PC-3 (cell line): ENCODE measurements around the gene CCDC142. TPM values are rescaled to one million over a fixed set of nuclear protein-coding genes. Genes with fewer than 3 reads are reported as not detected.

Experiments used
- ATAC-seq: fragments of 200-7000 bp; cut with Tn5 transposase; 2 replicates; pipeline ENCODE4 v1.9.1; 2020; ENCODE audit warnings: mild to moderate bottlenecking, moderate library complexity
- BruUV-seq: library from RNA; stranded (reverse); fragments of 400-500 nt; replicated peaks from 2 replicates; lab custom pipeline; 2021; lab: Mats Ljungman, UMichigan
- CTCF ChIA-PET: fragments of 300-600 bp; sonication (Branson Sonifier 250); formaldehyde crosslinking; loops from one replicate; lab custom pipeline; 2022; ENCODE audit warnings: antibody characterized with exemption; lab: Charles Lee
- POLR2A ChIA-PET: fragments of 300-600 bp; sonication (Branson Sonifier 250); formaldehyde crosslinking; loops from one replicate; lab custom pipeline; 2022; ENCODE audit warnings: antibody characterized with exemption; ENCODE audit not compliant: unreplicated experiment; lab: Charles Lee
- DNase-seq: peaks from one replicate; pipeline ENCODE4 v3.0.0-alpha.2; 2015
- H2AFZ ChIP-seq: fragments of 300-600 bp; sonication (generic); 2 replicates; pipeline ENCODE4 v1.6.0; 2016; ENCODE audit warnings: antibody characterized with exemption, low read length
- H3F3A ChIP-seq: fragments of 300-600 bp; sonication (generic); one replicate; pipeline ENCODE4 v1.6.0; 2017; ENCODE audit warnings: antibody characterized with exemption, low read length, control low read depth, mild to moderate bottlenecking; ENCODE audit not compliant: unreplicated experiment
- H3K27ac ChIP-seq: fragments of 300-600 bp; sonication (generic); 2 replicates; pipeline ENCODE4 v1.5.1; 2016; ENCODE audit warnings: mild to moderate bottlenecking, low read length
- H3K27me3 ChIP-seq: fragments of 300-600 bp; sonication (generic); 2 replicates; pipeline ENCODE4 v1.6.1; 2016; ENCODE audit warnings: low read length, mixed read lengths
- H3K36me3 ChIP-seq: fragments of 300-600 bp; sonication (generic); 2 replicates; pipeline ENCODE4 v1.6.1; 2016; ENCODE audit warnings: low read depth, mixed run types, low read length, mixed read lengths
- H3K4me1 ChIP-seq: fragments of 300-600 bp; sonication (generic); 2 replicates; pipeline ENCODE4 v1.5.1; 2016; ENCODE audit warnings: low read length; ENCODE audit not compliant: insufficient read depth
- H3K4me2 ChIP-seq: fragments of 300-600 bp; sonication (generic); 2 replicates; pipeline ENCODE4 v1.6.0; 2016; ENCODE audit warnings: low read length
- H3K4me3 ChIP-seq: fragments of 300-600 bp; sonication (generic); 2 replicates; pipeline ENCODE4 v1.5.1; 2016; ENCODE audit warnings: mild to moderate bottlenecking, low read length, mixed read lengths
- H3K79me2 ChIP-seq: fragments of 300-600 bp; sonication (generic); 2 replicates; pipeline ENCODE4 v1.6.1; 2017; ENCODE audit warnings: low read length, mixed read lengths
- H3K9ac ChIP-seq: fragments of 300-600 bp; sonication (generic); 2 replicates; pipeline ENCODE4 v1.6.0; 2016; ENCODE audit warnings: mild to moderate bottlenecking, low read length
- H3K9me2 ChIP-seq: fragments of 300-600 bp; sonication (generic); replicated peaks from 2 replicates; pipeline ENCODE4 v1.6.1; 2016; ENCODE audit warnings: mixed run types, low read length, mixed read lengths
- H3K9me3 ChIP-seq: fragments of 300-600 bp; sonication (generic); 2 replicates; pipeline ENCODE4 v1.6.1; 2016; ENCODE audit warnings: low read length, mixed read lengths
- H4K20me1 ChIP-seq: fragments of 300-600 bp; sonication (generic); 2 replicates; pipeline ENCODE4 v1.6.1; 2016; ENCODE audit warnings: low read length, mixed read lengths
- EZH2 ChIP-seq: fragments of 300-600 bp; sonication (generic); IDR thresholded peaks from one replicate; pipeline ENCODE4 v1.6.1; 2017; ENCODE audit warnings: antibody characterized with exemption, mild to moderate bottlenecking, low read length; ENCODE audit not compliant: unreplicated experiment
- EZH2phosphoT487 ChIP-seq: fragments of 300-600 bp; sonication (generic); IDR thresholded peaks from 2 replicates; pipeline ENCODE4 v1.6.1; 2018; ENCODE audit warnings: mild to moderate bottlenecking, antibody characterized with exemption, low read length, borderline replicate concordance
- intact Hi-C: fragments of 100-400 bp; cut with micrococcal nuclease; formaldehyde crosslinking; loops from 2 replicates; pipeline ENCODE4 v1.9.0; 2023
- total RNA-seq: library from RNA; depleted of rRNA; stranded (reverse); fragments of >200 nt; gene quantifications from 2 replicates; pipeline ENCODE4 v1.2.3, GENCODE V29; 2014; rRNA removed
- TF ChIP-seq, protein P1 (sequence below): fragments of 300-600 bp; sonication (generic); conservative IDR thresholded peaks from 2 replicates; pipeline ENCODE4 v1.5.1; 2017; ENCODE audit warnings: antibody characterized with exemption, low read depth, mild to moderate bottlenecking, low read length

The CCDC142 gene
- total RNA-seq, 1 experiment from 2014 or later, result 14.7 TPM

- TF ChIP-seq EZH2phosphoT487 (no peak), EZH2 (no peak)
- TF ChIP-seq, protein P1, sequence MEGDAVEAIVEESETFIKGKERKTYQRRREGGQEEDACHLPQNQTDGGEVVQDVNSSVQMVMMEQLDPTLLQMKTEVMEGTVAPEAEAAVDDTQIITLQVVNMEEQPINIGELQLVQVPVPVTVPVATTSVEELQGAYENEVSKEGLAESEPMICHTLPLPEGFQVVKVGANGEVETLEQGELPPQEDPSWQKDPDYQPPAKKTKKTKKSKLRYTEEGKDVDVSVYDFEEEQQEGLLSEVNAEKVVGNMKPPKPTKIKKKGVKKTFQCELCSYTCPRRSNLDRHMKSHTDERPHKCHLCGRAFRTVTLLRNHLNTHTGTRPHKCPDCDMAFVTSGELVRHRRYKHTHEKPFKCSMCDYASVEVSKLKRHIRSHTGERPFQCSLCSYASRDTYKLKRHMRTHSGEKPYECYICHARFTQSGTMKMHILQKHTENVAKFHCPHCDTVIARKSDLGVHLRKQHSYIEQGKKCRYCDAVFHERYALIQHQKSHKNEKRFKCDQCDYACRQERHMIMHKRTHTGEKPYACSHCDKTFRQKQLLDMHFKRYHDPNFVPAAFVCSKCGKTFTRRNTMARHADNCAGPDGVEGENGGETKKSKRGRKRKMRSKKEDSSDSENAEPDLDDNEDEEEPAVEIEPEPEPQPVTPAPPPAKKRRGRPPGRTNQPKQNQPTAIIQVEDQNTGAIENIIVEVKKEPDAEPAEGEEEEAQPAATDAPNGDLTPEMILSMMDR, result no peak
- Histone ChIP-seq H3K27ac (no peak overlapping the region), H3K4me2 (no peak overlapping the region), H3K4me3 (no peak overlapping the region), H3K79me2 (no peaks in the 10 kb centered on the region), H3F3A (no peaks in the 10 kb centered on the region), H3K9me2 (no peaks in the 10 kb centered on the region), H3K9ac (no peak overlapping the region), H3K9me3 (no peaks in the 10 kb centered on the region), H3K36me3 (peaks cover 24% of the 10 kb centered on the region; the same call in 1 of the 2 replicates), H4K20me1 (no peaks in the 10 kb centered on the region), H3K4me1 (peaks cover 6% of the 10 kb centered on the region; the same call in 1 of the 2 replicates), H2AFZ (no peak overlapping the region), H3K27me3 (no peaks in the 10 kb centered on the region)
- DNase-seq (peak; percentile 11), ATAC-seq (no peak)
- ChIA-PET POLR2A (no interaction called here), CTCF (no interaction called here)
- intact Hi-C loops, result no loop called here
- BruUV-seq, result no TSS peak
These were observed 58.4 kb downstream of the CCDC142 start for GRCh38 chr2:74424139-74424992.

Other genes with a start within 250 kb of the CCDC142 start
- gene SLC4A5, start 139.6 kb downstream of the CCDC142 start, total RNA-seq, result 0.40 and 2.4 TPM in 2 replicates
- gene DCTN1, start 102.7 kb downstream of the CCDC142 start, total RNA-seq, result 67.8 and 91.0 TPM in 2 replicates
- 1.6 and 2.4 TPM in 2 replicates for gene C2orf81, start 61.4 kb downstream of the CCDC142 start, total RNA-seq
- gene WDR54, start 61.3 kb downstream of the CCDC142 start, total RNA-seq, result 38.8 and 41.0 TPM in 2 replicates
- gene RTKN, start 41.1 kb downstream of the CCDC142 start, total RNA-seq, result 90.5 and 138 TPM in 2 replicates
- 26.2 and 34.6 TPM in 2 replicates for gene INO80B, start 27.9 kb downstream of the CCDC142 start, total RNA-seq
- gene WBP1, start 24.6 kb downstream of the CCDC142 start, total RNA-seq, result 57.5 and 64.4 TPM in 2 replicates
- gene MOGS, start 17.6 kb downstream of the CCDC142 start, total RNA-seq, result 60.6 and 70.1 TPM in 2 replicates
- gene MRPL53, start 10.3 kb downstream of the CCDC142 start, total RNA-seq, result 86.9 and 102 TPM in 2 replicates
- 21.1 and 21.4 TPM in 2 replicates for gene TTC31, start 83 bp upstream of the CCDC142 start, total RNA-seq
- gene LBX2, start 16.6 kb upstream of the CCDC142 start, total RNA-seq, result not detected in 2 replicates
- gene PCGF1, start 24.7 kb upstream of the CCDC142 start, total RNA-seq, result 31.2 and 35.7 TPM in 2 replicates
- 3.1 and 3.4 TPM in 2 replicates for gene TLX2, start 31.5 kb upstream of the CCDC142 start, total RNA-seq
- 0.07 and 0.63 TPM in 2 replicates for gene DQX1, start 43.2 kb upstream of the CCDC142 start, total RNA-seq
- 218 and 233 TPM in 2 replicates for gene AUP1, start 46.7 kb upstream of the CCDC142 start, total RNA-seq
- 71.8 and 77.5 TPM in 2 replicates for gene HTRA2, start 46.9 kb upstream of the CCDC142 start, total RNA-seq
- gene LOXL3, start 70.9 kb upstream of the CCDC142 start, total RNA-seq, result 5.8 and 12.4 TPM in 2 replicates
- gene DOK1, start 71.7 kb upstream of the CCDC142 start, total RNA-seq, result 4.7 and 6.0 TPM in 2 replicates
- gene M1AP, start 165.3 kb upstream of the CCDC142 start, total RNA-seq, result not detected in 2 replicates
- gene SEMA4F, start 171.2 kb upstream of the CCDC142 start, total RNA-seq, result 7.6 and 13.9 TPM in 2 replicates